Measurements from ENCODE around the gene IMPACT. TPM values are rescaled to one million over a fixed set of nuclear protein-coding genes. Genes with fewer than 3 reads are reported as not detected.

The IMPACT gene
- total RNA-seq, 6 experiments from 2014 or later, result 10.4 to 18.1 (median 13.9) TPM

DNA sequence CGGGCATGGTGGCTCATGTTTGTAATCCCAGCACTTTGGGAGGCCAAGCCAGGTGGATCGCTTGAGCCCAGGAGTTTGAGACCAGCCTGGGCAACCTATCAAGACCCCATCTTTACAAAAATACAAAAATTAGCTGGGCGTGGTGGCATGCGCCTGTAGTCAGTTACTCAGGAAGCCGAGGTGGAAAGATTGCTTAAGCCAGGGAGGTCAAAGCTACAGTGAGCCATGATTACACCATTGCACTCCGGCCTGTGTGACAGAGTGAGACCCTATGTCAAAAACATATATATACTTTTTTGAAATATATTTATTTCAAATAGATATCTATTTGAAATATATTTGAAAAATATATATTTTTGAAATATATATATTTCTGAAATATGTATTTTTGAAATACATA, 39.8 kb upstream of the IMPACT start:
- Histone ChIP-seq H3K9me3 (no peaks in the 10 kb centered on the region), H3K4me1 (no peaks in the 10 kb centered on the region), H3K4me3 (no peak overlapping the region), H3K36me3 (no peaks in the 10 kb centered on the region), H3K27me3 (no peaks in the 10 kb centered on the region), H3K27ac (no peak overlapping the region)
- TF ChIP-seq POLR2A (IDR thresholded peaks at IDR 0.05), result no peak
- TF ChIP-seq, protein P1, sequence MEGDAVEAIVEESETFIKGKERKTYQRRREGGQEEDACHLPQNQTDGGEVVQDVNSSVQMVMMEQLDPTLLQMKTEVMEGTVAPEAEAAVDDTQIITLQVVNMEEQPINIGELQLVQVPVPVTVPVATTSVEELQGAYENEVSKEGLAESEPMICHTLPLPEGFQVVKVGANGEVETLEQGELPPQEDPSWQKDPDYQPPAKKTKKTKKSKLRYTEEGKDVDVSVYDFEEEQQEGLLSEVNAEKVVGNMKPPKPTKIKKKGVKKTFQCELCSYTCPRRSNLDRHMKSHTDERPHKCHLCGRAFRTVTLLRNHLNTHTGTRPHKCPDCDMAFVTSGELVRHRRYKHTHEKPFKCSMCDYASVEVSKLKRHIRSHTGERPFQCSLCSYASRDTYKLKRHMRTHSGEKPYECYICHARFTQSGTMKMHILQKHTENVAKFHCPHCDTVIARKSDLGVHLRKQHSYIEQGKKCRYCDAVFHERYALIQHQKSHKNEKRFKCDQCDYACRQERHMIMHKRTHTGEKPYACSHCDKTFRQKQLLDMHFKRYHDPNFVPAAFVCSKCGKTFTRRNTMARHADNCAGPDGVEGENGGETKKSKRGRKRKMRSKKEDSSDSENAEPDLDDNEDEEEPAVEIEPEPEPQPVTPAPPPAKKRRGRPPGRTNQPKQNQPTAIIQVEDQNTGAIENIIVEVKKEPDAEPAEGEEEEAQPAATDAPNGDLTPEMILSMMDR (IDR thresholded peaks at IDR 0.05), result no peak
- WGBS (ENCODE audit: insufficient coverage, low coverage, low lambda C conversion rate, missing lambda C conversion rate), result 76% methylated on average over 6 of the region's 6 CpGs
- intact Hi-C loops (cut with DNase I), result no loop called here
- DNase-seq (no peak), ATAC-seq (no peak)

GRCh38 chr18:24388957-24389356, 37.5 kb upstream of the IMPACT start:
- H3K9me3 ChIP-seq, result no peaks in the 10 kb centered on the region
- no peak overlapping the region for H3K4me3 ChIP-seq
- WGBS (ENCODE audit: insufficient coverage, low coverage, low lambda C conversion rate, missing lambda C conversion rate), result 69% methylated on average over 3 of the region's 3 CpGs
- ATAC-seq (no peak), DNase-seq (no peak)
- intact Hi-C loops (cut with DNase I), result no loop called here
- H3K36me3 ChIP-seq, result no peaks in the 10 kb centered on the region
- H3K27me3 ChIP-seq, result no peaks in the 10 kb centered on the region
- no peak for TF ChIP-seq POLR2A (IDR thresholded peaks at IDR 0.05)
- TF ChIP-seq, protein P1 (IDR thresholded peaks at IDR 0.05), result no peak
- H3K27ac ChIP-seq, result no peak overlapping the region
- no peaks in the 10 kb centered on the region for H3K4me1 ChIP-seq

DNA sequence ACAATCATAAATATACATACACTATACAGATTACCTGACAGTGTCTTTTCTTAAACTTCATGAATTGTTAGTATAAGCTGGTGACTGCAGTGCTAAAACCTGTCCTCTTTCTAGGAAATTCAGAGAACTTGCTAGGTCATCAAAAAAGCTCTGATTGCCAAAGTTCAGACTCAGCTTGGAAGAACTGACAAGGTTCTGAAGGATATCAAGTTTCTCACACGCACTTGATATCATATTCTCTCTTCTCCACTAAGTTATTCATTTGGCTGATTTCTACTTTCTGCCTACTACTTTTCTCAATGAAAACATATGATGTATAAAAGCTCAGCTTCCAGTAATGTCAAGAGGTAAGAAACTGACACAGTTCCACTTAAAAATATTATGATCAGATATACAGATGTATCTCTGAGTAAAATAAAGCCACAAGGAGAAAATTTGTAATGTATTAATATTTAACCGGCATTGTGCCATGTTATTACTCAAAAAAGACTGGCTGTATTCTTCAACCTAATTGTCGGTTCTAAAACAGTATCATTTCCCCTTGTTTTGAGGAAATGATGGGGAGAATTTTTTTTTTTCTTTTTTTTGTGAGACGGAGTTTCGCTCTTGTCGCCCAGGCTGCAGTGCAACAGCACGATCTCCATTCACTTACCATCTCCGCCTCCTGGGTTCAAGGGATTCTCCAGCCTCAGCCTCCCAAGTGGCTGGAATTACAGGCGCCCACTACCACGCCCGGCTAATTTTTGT, 31.2 kb upstream of the IMPACT start:
- H3K27ac ChIP-seq, result no peak overlapping the region
- H3K9me3 ChIP-seq, result no peaks in the 10 kb centered on the region
- TF ChIP-seq, protein P1 (IDR thresholded peaks at IDR 0.05), result no peak
- no peak for TF ChIP-seq POLR2A (IDR thresholded peaks at IDR 0.05)
- H3K36me3 ChIP-seq, result no peaks in the 10 kb centered on the region
- no peaks in the 10 kb centered on the region for H3K27me3 ChIP-seq
- 65% methylated on average over 11 of the region's 11 CpGs for WGBS (ENCODE audit: insufficient coverage, low coverage, low lambda C conversion rate, missing lambda C conversion rate)
- intact Hi-C loops (cut with DNase I), result no loop called here
- no peak for ATAC-seq
- H3K4me1 ChIP-seq, result peaks cover 0 to 9% (median 0%) of the 10 kb centered on the region in 4 donors
- H3K4me3 ChIP-seq, result no peak overlapping the region
- DNase-seq, result no peak

DNA sequence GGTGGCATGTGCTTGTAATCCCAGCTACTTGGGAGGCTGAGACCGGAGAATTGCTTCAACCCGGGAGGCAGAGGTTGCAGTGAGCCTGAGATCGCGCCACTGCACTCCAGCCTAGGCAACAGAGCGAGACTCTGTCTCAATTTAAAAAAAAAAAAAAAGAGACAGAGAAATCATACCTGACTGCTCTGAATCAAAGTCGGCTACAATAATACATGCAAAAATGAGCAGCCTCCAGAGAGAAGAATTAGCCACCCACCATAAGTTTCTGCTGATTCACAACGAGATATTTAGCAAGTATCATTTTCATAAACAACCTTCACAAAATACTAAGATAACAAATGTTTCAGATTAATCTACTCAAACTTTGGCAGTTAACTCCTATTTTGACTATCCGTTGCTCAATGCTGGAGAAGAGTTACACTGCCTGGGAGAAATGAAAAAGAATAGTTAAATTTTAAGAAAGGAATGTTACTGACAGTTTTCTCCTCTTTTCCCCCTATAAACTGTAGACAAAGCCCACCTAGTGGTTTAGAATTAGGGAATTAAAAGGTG, 30.3 kb upstream of the IMPACT start:
- Histone ChIP-seq H3K36me3 (no peaks in the 10 kb centered on the region), H3K4me3 (no peak overlapping the region), H3K4me1 (peaks cover 0 to 9% (median 0%) of the 10 kb centered on the region in 4 donors), H3K9me3 (no peaks in the 10 kb centered on the region), H3K27ac (no peak overlapping the region), H3K27me3 (no peaks in the 10 kb centered on the region)
- ATAC-seq (no peak), DNase-seq (no peak)
- intact Hi-C loops (cut with DNase I), result no loop called here
- TF ChIP-seq POLR2A (IDR thresholded peaks at IDR 0.05), result no peak
- TF ChIP-seq, protein P1 (IDR thresholded peaks at IDR 0.05), result no peak
- WGBS (ENCODE audit: insufficient coverage, low coverage, low lambda C conversion rate, missing lambda C conversion rate), result 51% methylated on average over 3 of the region's 8 CpGs
